SJCRH30 (cell line): ENCODE measurements around the gene ABHD8. TPM values are rescaled to one million over a fixed set of nuclear protein-coding genes. Genes with fewer than 3 reads are reported as not detected.

Experiments used
- DNase-seq, 2 experiments: peaks; one replicate each; pipeline ENCODE4 v3.0.0-alpha.2; 2015 to 2020
- H3K27ac ChIP-seq: fragments of 250-450 bp; sonication (Bioruptor Pico); 2 replicates; pipeline ENCODE4 v1.5.1; 2020; ENCODE audit warnings: mild to moderate bottlenecking, moderate library complexity
- H3K27me3 ChIP-seq: fragments of 250-450 bp; sonication (Bioruptor Pico); 2 replicates; pipeline ENCODE4 v1.5.1; 2020; ENCODE audit warnings: mild to moderate bottlenecking, moderate library complexity
- H3K36me3 ChIP-seq: fragments of 250-450 bp; sonication (Bioruptor Pico); 2 replicates; pipeline ENCODE4 v1.5.1; 2020; ENCODE audit warnings: mild to moderate bottlenecking, moderate library complexity
- H3K4me1 ChIP-seq: fragments of 250-450 bp; sonication (Bioruptor Pico); 2 replicates; pipeline ENCODE4 v1.5.1; 2020; ENCODE audit warnings: mild to moderate bottlenecking, moderate library complexity
- H3K4me3 ChIP-seq: fragments of 250-450 bp; sonication (Bioruptor Pico); 2 replicates; pipeline ENCODE4 v1.5.1; 2020; ENCODE audit warnings: mild to moderate bottlenecking, moderate library complexity
- H3K9me3 ChIP-seq: fragments of 250-450 bp; sonication (Bioruptor Pico); replicated peaks from 2 replicates; pipeline ENCODE4 v1.5.1; 2020; ENCODE audit warnings: mild to moderate bottlenecking, moderate library complexity
- total RNA-seq: library from RNA; depleted of rRNA; stranded (reverse); fragments of >200 nt; shearing (Covaris generic); gene quantifications from 2 replicates; pipeline ENCODE4 v1.2.3, GENCODE V29; 2014

ABHD8 gene
- total RNA-seq, 1 experiment from 2014 or later: 26.4 TPM

DNA sequence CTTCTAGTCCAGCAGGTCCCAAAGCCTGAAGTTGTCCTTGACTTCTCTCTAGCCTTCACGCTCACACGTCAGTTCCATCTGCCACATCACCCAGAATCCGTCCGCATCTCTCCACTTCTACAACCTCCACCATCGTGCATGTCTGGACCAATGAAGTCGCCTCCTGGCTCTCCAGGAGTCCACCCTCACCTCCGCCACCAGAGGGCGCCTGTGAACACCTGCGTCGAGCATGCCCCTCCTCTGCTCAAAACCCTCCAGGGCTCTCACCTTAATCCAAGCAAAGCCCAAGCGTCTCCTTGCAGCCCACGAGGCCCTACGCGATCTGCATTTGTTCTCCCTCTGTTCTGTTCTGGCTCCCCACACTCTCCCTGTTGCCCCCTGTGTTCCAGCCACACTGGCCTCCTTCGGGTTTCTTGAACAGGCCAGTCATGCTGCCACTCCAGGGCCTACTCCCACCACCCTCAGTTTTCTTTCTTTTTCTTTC is 42.3 kb downstream of the ABHD8 start:
- Histone ChIP-seq H3K9me3 (peaks cover 16% of the 10 kb centered on the region), H3K27me3 (0 out of 2 replicates have a peak, but pooled peaks cover under 1% of the 10 kb centered on the region), H3K4me1 (no peaks in the 10 kb centered on the region), H3K36me3 (no peaks in the 10 kb centered on the region), H3K27ac (no peak overlapping the region), H3K4me3 (no peak overlapping the region)
- peak; percentile 87 to 93 for DNase-seq

DNA sequence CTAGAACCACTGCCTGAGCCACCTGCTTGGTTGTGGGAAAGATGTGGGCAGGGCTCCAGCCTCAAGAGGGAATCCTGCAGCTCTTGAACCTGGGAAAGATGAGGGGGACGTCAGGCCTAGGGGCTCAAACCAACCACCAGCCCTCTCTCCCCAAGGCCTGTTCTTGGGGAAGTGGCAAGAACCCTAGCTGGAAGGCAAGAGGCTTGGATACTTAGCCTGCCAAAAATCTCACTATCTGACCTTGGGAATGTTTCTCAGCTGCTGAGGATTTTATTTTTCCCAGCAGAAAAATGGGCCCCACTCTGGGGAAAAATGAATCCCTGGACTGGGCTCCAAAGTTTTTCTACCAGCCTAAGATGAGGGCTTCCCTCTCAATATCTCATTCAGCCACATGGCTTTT is 43.3 kb downstream of the ABHD8 start:
- H3K4me1 ChIP-seq: peaks cover 4% of the 10 kb centered on the region; the same call in 1 of the 2 replicates
- DNase-seq: no peak
- no peak overlapping the region for H3K27ac ChIP-seq
- peaks cover 6% of the 10 kb centered on the region; the same call in 1 of the 2 replicates for H3K27me3 ChIP-seq
- no peaks in the 10 kb centered on the region for H3K36me3 ChIP-seq
- H3K9me3 ChIP-seq: peaks cover 16% of the 10 kb centered on the region
- no peak overlapping the region for H3K4me3 ChIP-seq

DNA sequence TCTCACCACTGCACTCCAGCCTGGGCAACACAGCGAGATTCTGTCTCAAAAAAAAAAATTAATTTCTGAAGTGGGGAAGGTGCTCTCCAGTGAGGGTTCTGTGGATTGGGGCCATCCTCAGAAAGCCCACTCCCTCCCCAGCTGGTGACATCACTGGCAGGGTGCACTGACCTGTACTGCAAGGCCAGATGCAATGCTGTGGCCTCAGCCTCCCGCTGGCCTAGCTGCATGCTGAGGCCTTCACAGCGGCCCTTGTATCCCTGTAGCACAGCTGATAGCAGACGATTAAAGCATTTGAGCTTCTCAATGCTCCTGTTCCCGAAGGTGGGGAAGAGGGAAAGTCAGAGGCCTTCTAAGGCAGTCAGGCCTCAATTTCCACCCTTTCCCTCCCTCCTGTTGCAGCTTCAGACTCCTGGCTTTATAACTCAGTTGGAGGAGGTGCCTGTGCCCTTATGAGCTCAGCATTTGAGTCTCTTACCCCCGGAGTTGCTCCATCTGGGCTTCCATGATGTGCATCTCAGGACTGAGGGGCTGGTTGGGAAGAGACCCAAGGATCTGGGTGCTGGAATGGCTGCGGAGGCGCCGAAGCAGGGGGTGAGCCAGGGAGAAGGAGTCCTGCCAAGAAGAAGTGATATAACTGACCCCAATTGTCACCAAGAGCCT is 44.0 kb downstream of the ABHD8 start:
- Histone ChIP-seq H3K27ac (no peak overlapping the region), H3K4me1 (peaks cover 4% of the 10 kb centered on the region; the same call in 1 of the 2 replicates), H3K27me3 (peaks cover 6% of the 10 kb centered on the region; the same call in 1 of the 2 replicates), H3K36me3 (no peaks in the 10 kb centered on the region), H3K9me3 (peaks cover 16% of the 10 kb centered on the region), H3K4me3 (no peak overlapping the region)
- peak in 1 of 2 experiments; percentile 46 for DNase-seq

DNA sequence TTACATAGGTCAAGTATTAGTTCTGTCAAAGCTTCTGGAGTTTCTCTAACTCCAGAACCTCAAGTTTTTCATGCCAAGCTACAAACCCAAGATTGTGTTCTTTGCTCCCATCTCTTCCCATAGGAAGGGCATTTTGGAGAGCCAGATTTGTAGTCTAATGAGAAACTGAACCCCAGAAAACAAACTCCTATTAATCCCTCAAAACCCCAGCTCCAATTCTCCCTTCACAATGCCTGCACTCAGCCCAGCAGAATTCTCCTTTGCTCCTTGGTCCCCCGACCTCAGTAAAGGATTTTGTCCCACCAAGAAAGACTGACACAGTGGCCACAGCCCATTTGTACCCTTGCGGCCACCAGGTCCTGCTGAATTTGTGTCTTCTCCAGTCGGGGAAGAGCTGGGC is 47.1 kb downstream of the ABHD8 start:
- Histone ChIP-seq H3K4me1 (peaks cover 4% of the 10 kb centered on the region; the same call in 1 of the 2 replicates), H3K27me3 (peaks cover 9% of the 10 kb centered on the region; the same call in 1 of the 2 replicates), H3K4me3 (no peak overlapping the region), H3K27ac (no peak overlapping the region), H3K9me3 (peaks cover 16% of the 10 kb centered on the region), H3K36me3 (no peaks in the 10 kb centered on the region)
- no peak for DNase-seq

DNA sequence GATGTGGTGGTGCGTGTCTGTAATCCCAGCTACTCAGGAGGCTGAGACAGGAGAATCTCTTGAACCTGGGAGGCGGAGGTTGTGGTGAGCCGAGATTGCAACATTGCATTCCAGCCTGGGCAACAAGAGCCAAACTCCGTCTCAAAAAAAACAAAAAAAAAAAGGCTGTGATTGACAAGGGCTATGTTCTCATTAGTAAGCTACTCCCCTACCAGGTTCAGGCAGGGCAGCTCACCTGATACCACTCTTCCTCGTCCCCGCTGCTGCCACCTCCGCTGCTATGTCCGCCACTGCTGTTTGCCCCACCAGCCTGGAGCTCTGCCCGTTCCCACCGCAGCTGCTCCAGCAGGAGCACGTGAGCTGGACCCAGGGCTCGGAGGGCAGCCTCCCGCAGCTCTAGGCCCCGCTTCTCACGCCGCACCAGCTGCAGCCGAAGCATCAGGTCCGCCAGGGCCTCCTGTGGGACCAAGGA is 48.0 kb downstream of the ABHD8 start:
- Histone ChIP-seq H3K27me3 (peaks cover 9% of the 10 kb centered on the region; the same call in 1 of the 2 replicates), H3K4me3 (no peak overlapping the region), H3K27ac (no peak overlapping the region), H3K36me3 (no peaks in the 10 kb centered on the region), H3K9me3 (peaks cover 15% of the 10 kb centered on the region), H3K4me1 (peaks cover 4% of the 10 kb centered on the region; the same call in 1 of the 2 replicates)
- peak; percentile 64 to 65 for DNase-seq

DNA sequence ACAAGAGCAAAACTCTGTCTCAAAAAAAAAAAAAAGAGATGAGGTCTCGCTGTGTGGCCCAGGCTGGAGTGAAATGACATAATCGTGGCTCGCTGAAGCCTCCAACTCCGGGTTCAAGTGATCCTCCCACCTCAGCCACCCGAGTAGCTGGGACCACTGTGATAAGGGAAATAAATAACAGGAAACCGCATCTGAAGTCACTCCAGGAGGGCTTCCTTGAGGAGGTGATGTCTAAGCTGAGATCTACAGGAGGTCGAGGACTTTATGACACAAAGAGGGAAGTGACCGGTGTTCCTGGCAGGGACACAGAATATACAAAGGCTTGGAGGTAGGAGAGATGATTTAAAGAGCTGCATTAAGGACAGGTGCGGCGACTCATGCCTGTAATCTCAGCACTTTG is 48.6 kb downstream of the ABHD8 start:
- Histone ChIP-seq H3K27ac (no peak overlapping the region), H3K4me1 (peaks cover 8% of the 10 kb centered on the region), H3K27me3 (peaks cover 9% of the 10 kb centered on the region; the same call in 1 of the 2 replicates), H3K9me3 (peaks cover 9% of the 10 kb centered on the region), H3K36me3 (no peaks in the 10 kb centered on the region), H3K4me3 (no peak overlapping the region)
- no peak for DNase-seq

DNA sequence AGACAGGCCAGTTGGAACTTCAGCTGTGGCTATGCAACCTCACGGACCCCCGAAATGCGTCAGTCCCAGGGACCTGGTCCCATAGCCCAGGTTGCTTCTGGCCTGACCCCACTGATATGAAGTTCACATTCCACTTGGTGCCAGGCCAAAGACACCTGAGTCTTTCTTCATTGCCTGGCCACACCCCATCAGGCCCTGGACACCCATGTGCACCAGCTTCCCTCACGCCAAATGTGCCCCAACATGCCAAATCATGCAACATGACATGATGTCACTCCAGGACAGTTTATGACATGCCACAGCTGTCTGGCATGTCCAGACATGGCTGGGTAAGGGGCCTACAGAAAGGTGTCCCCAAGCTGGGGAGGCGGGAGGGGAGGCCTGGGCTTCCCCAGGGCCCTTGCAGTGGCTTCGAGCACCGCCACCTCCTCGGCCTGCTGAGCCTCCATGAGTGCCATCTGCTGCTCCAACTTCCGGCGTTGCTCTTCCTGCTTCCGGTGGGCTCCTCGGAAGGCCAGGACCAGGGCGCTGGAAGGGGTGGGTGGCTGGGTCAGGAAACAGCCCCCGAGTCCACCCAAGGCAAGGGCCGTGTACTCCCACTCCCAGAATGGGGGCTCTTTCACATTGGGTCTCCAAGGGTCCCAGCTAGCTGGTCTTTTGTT is 53.2 kb downstream of the ABHD8 start:
- peaks cover 3% of the 10 kb centered on the region; the same call in 1 of the 2 replicates for H3K27me3 ChIP-seq
- H3K4me1 ChIP-seq: peaks cover 34% of the 10 kb centered on the region
- peak overlapping the region; percentile 34; the same call in 1 of the 2 replicates for H3K27ac ChIP-seq
- no peak overlapping the region for H3K4me3 ChIP-seq
- no peaks in the 10 kb centered on the region for H3K9me3 ChIP-seq
- H3K36me3 ChIP-seq: no peaks in the 10 kb centered on the region
- no peak for DNase-seq

DNA sequence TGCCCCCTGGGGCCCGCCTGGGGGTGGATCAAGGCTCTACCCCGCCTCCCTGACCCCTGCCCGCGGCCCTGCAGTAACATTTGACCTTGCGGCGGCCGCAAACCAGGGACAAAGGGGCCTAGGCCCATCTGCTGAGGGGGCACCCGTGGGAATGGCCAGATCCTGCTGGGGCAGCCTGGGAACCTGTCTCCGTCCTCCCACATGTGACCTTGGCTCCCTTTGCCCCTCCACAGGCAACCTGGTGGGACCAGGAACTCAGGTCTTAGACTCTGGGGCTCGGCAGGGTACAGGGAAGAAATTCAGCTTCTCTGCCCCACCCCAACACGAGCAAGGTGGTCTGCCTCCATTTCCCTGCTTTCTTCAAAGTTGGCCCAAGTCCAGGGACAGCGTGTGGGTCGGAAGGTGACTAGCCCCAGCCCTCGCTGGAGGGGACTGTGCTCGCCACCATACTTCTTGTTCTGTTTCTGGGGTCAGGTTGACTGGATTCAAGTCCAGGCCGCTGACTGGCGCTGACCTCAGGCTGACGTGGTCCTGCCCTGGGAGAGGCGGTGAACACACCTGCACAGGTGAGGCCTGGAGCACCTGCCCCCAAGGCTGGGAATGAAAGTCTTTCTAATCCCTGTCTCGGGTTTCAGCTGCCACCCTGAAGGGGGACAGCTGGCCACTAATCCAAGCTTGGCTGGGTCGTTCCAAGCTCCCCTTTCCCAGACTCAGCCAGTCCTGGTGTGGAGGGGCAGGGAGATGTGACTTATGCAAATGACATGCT is 55.0 kb downstream of the ABHD8 start:
- H3K27me3 ChIP-seq: no peaks in the 10 kb centered on the region
- H3K36me3 ChIP-seq: no peaks in the 10 kb centered on the region
- no peaks in the 10 kb centered on the region for H3K9me3 ChIP-seq
- DNase-seq: peak; percentile 86 to 90
- peaks cover 34% of the 10 kb centered on the region for H3K4me1 ChIP-seq
- peak overlapping the region; percentile 34; the same call in 1 of the 2 replicates for H3K27ac ChIP-seq
- H3K4me3 ChIP-seq: no peak overlapping the region

DNA sequence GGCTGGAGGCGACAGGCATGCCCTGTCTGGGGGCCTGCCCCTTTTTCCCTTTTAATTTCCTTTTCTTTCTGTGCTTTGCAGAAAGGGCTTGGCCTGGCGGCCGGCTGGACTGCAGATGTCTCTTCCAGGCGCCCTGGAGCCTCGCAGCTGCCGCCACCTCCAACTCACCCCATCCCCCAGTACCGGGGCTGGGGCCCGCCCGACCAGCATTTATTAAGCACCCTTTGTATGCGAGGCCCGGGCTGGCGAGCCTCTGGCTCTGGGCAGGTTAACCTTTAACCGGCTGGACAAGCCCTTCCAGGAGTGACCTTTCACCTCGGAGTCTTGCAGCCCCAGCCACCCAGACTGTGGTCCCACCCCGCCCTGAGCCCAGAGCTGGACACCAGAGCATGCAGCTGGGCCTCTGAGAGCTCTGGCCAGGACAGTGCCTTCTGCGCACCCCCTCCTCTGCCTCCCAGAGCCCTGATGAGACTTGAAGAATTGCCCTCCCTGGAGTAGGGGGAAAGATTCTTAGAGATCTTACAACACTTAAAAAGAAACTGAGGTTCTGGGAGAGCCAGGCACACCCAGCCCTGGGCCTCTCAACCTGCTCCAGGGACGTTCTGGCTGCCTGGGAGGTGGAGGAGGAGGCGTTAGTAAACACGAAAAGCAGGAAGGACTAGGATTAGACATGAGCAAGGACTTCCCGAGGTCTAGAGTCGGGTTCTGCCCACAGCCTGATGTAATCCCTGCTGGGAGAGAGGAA is 56.4 kb downstream of the ABHD8 start:
- Histone ChIP-seq H3K9me3 (no peaks in the 10 kb centered on the region), H3K27ac (peak overlapping the region; percentile 83), H3K36me3 (no peaks in the 10 kb centered on the region), H3K4me1 (peaks cover 34% of the 10 kb centered on the region), H3K27me3 (no peaks in the 10 kb centered on the region), H3K4me3 (peak overlapping the region; percentile 60)
- peak in 1 of 2 experiments; percentile 47 for DNase-seq

DNA sequence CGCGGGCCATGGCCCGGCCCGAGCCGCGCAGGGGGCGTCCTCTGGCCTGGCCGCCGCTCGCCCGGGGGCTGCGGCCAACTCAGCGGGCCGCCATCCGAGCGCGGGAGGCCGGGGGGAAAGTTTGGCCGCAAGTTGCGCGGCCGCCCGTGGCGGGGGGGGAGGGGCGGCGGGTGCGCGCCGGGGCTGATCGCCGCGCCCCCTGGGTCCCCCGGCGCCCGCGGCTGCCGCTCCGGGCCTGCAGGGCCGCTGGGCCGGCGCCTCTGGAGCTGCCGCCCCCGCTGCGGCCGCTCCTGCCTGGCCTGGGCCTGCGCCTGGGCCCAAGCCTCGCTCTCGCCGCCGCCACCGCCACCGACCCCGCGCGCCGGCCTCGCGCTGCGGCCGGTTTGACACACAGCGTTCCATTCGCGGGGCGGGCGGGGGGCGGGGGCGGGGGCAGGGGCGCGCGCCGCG is 57.7 kb downstream of the ABHD8 start, which contains the start of gene NR2F6:
Gene NR2F6, minus strand, starts transcription at position 385 of the 450 bp plus-strand sequence. CDS start 699 bp downstream, outside the sequence.
- no peak for DNase-seq
- no peaks in the 10 kb centered on the region for H3K9me3 ChIP-seq
- no peaks in the 10 kb centered on the region for H3K36me3 ChIP-seq
- peaks cover 34% of the 10 kb centered on the region for H3K4me1 ChIP-seq
- no peaks in the 10 kb centered on the region for H3K27me3 ChIP-seq
- H3K27ac ChIP-seq: peak within 1 kb of the TSS; percentile 83
- H3K4me3 ChIP-seq: peak within 1 kb of the TSS; percentile 79

DNA sequence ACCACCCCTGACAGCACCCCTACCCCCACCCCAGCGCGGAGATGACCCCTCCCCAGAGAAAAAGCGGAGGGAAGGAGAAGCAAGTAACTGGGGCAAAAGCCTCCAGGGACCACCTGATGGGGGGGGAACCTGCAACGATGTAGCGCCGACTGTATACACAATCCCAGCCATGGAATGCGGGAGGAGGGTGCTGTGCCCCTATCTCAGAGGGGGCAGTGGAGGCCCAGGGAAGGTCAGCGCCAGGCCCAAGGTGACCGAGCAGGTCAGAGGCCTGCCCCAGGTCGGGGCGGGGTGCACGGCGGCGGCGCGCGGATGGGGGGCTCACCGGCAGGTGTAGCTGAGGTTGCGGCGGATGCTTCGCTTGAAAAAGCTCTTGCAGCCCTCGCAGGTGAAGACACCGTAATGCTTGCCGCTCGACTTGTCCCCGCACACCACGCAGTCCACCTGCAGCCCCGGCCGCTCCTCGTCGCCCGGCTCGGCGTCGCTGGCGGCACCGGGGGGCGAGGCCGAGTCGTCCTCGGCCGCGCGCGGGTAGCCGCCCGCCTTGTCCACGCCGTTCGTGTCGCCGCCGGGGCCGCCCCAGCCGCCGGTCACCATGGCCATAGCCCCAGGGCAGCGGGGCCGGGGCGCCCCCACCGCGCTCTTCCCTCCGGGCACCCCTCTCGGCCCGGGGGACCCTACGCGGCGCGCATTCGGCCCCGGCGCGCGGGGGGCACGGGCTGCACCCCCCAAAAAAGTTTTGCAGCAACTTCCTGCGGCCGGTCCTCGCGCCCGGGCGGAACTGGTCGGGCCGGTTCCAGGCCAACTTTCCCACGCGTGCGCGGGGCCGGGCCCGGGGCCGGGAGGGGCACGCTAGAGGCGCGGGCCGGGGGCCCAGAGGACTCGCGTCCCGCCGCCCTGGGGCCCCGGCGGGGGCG is 58.3 kb downstream of the ABHD8 start:
- H3K4me3 ChIP-seq: peak overlapping the region; percentile 79
- H3K36me3 ChIP-seq: peaks cover 3% of the 10 kb centered on the region; the same call in 1 of the 2 replicates
- no peaks in the 10 kb centered on the region for H3K27me3 ChIP-seq
- no peaks in the 10 kb centered on the region for H3K9me3 ChIP-seq
- H3K4me1 ChIP-seq: peaks cover 32% of the 10 kb centered on the region
- H3K27ac ChIP-seq: no peak overlapping the region; the same call in 1 of the 2 replicates
- DNase-seq: no peak

DNA sequence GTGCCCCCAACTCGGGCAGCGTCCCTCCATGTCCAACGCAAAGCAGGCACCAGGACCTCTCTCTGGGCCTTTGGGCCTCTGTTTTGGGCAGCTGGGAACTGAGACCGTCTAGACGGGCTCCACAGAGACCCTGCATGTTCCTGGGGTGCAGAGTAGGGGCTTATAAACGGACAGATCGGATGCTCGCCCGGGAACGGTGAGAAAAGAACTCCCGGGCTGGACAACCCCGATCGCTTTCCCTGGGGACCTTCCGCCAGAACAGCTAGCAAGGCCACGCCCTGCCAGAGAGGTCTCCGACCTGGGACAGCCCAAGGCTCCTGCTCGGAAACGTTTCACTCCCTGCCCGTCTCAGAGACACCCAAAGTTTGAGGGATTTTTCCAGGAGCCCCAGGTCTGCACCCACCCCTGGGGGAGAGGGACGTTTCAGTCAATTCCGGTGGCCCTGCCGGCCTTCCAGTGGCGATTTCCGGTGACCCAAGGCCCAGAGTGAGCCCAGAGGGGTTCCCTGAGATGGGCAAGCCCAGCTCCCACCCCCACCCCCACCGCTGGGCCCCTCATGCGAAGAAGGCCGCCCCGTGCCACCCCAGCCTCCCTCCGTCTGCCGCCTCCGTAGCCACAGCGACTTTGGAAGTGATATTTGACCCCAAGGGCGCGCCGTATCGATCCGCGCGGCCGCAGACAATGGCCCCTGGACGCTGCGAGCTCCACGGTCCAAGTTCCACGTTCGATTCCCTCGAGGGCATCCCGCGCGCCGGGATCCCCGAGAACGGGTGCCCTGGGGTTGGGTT is 59.2 kb downstream of the ABHD8 start:
- H3K27ac ChIP-seq: no peak overlapping the region; the same call in 1 of the 2 replicates

More for the DNA sequence above, 59.2 kb downstream of the ABHD8 start:
- Histone ChIP-seq H3K9me3 (no peaks in the 10 kb centered on the region), H3K4me3 (peak overlapping the region; percentile 79), H3K36me3 (peaks cover 8% of the 10 kb centered on the region; the same call in 1 of the 2 replicates), H3K4me1 (peaks cover 23% of the 10 kb centered on the region), H3K27me3 (no peaks in the 10 kb centered on the region)
- peak; percentile 69 to 76 for DNase-seq
